Stimulated activated CD4-positive, alpha-beta T cell treated with anti-CD3 and anti-CD28 coated beads, Interleukin-1b, Interleukin-23, amount 100 ng/mL, for 1 hour (primary cell): ENCODE results near the gene RCAN2.

ENCODE experiments used
- DNase-seq, 2 donors: peaks; one replicate each; pipeline ENCODE4 v3.0.0-alpha.2; 2020; ENCODE audit warnings: low read depth in 2 of 2

The RCAN2 gene

GRCh38 chr6:46254946-46255345, 236.3 kb downstream of the RCAN2 start:
- DNase-seq: no peak

- no peak for DNase-seq
Measured at GRCh38 chr6:46254331-46254730, 236.9 kb downstream of the RCAN2 start.

GRCh38 chr6:46251583-46252339, 239.5 kb downstream of the RCAN2 start:
- DNase-seq: no peak

- no peak for DNase-seq
Measured at GRCh38 chr6:46248143-46248542, 243.1 kb downstream of the RCAN2 start.

GRCh38 chr6:46246727-46247126, 244.5 kb downstream of the RCAN2 start:
- DNase-seq: no peak

GRCh38 chr6:46246081-46246480, 245.2 kb downstream of the RCAN2 start:
- DNase-seq: no peak

GRCh38 chr6:46244670-46245069, 246.6 kb downstream of the RCAN2 start:
- DNase-seq: no peak

GRCh38 chr6:46243754-46244153, 247.5 kb downstream of the RCAN2 start:
- DNase-seq: no peak

- DNase-seq: no peak
Measured at GRCh38 chr6:46242921-46243320, 248.3 kb downstream of the RCAN2 start.

GRCh38 chr6:46240866-46241565, 250.2 kb downstream of the RCAN2 start:
- no peak for DNase-seq

- DNase-seq: no peak
Measured at GRCh38 chr6:46236752-46237151, 254.5 kb downstream of the RCAN2 start.

GRCh38 chr6:46235242-46235641, 256.0 kb downstream of the RCAN2 start:
- no peak for DNase-seq

GRCh38 chr6:46234700-46235099, 256.5 kb downstream of the RCAN2 start:
- DNase-seq: no peak

- no peak for DNase-seq
Measured at GRCh38 chr6:46234156-46234556, 257.1 kb downstream of the RCAN2 start.

GRCh38 chr6:46233129-46233528, 258.1 kb downstream of the RCAN2 start:
- DNase-seq: no peak

GRCh38 chr6:46222286-46222685, 269.0 kb downstream of the RCAN2 start:
- no peak for DNase-seq

- no peak for DNase-seq
Measured at GRCh38 chr6:46221222-46221793, 269.9 kb downstream of the RCAN2 start.

GRCh38 chr6:46220352-46221221, 270.7 kb downstream of the RCAN2 start:
- DNase-seq: no peak

GRCh38 chr6:46219661-46220060, 271.6 kb downstream of the RCAN2 start:
- no peak for DNase-seq

- DNase-seq: no peak
Measured at GRCh38 chr6:46218457-46218856, 272.8 kb downstream of the RCAN2 start.

GRCh38 chr6:46217671-46218131, 273.5 kb downstream of the RCAN2 start:
- DNase-seq: no peak

GRCh38 chr6:46216879-46217278, 274.4 kb downstream of the RCAN2 start:
- no peak for DNase-seq
